ENCODE results near the gene CLBA1.

DNA sequence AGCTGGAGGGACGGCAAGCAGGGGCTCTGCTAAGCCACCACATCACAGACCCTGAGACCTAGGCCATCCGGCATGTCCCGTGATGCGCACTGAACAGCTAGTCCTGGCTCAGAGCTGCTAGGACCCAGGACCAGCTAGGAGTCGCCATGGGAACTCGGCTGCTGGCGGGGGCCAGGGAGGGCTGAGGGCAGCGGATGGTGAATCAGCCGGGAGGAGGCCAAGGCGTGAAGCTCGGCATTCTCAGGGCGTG, 12.5 kb upstream of the CLBA1 start:
- TF ChIP-seq, protein P1, sequence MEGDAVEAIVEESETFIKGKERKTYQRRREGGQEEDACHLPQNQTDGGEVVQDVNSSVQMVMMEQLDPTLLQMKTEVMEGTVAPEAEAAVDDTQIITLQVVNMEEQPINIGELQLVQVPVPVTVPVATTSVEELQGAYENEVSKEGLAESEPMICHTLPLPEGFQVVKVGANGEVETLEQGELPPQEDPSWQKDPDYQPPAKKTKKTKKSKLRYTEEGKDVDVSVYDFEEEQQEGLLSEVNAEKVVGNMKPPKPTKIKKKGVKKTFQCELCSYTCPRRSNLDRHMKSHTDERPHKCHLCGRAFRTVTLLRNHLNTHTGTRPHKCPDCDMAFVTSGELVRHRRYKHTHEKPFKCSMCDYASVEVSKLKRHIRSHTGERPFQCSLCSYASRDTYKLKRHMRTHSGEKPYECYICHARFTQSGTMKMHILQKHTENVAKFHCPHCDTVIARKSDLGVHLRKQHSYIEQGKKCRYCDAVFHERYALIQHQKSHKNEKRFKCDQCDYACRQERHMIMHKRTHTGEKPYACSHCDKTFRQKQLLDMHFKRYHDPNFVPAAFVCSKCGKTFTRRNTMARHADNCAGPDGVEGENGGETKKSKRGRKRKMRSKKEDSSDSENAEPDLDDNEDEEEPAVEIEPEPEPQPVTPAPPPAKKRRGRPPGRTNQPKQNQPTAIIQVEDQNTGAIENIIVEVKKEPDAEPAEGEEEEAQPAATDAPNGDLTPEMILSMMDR (IDR thresholded peaks at IDR 0.05): no peak
- peak in 1 of 2 donors; percentile 89 for TF ChIP-seq POLR2AphosphoS5 (IDR thresholded peaks at IDR 0.05; ENCODE audit: insufficient read depth in 1 of 2, low read depth in 1 of 2)
- TF ChIP-seq POLR2A (IDR thresholded peaks at IDR 0.05): no peak

All from vagina (tissue), 2 donors.